ENCODE data around the gene BCL2L1.
A peak's percentile ranks its signal among the peaks of the same experiment; 100 is the strongest.
"Not testable (repeated sequence)": the region's sequence is repeated elsewhere in the genome, so short reads cannot be mapped to it uniquely, and the experiment has no call there.

Gene BCL2L1

GRCh38 chr20:31722257-31723068 lies at the start of gene BCL2L1:
Gene BCL2L1, minus strand, starts transcription at chr20:31722868. Its CDS starts 650 bp downstream, at chr20:31722218.
- DNase-seq: peak; percentile 89

DNA sequence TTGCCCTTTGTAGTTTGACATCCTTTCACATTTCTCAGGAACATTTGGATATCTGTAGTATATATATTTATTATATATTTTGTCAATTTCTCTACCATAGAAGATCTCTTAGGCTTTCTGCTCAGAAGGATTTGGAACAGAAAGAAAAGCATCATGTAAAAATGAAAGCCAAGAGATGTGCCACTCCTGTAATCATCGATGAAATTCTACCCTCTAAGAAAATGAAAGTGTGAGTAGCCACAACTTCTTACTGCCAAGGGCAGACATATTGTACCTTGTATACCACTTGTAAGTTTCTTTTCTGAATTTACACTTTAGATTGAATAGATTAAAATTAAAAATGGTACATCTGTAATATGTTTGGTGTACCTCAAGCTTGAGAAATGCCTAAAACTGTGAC lies 47.6 kb upstream of the BCL2L1 start:
- no peak for DNase-seq

GRCh38 chr20:31769681-31770080 lies 47.0 kb upstream of the BCL2L1 start:
- DNase-seq: no peak

GRCh38 chr20:31767805-31768204 lies 45.1 kb upstream of the BCL2L1 start:
- no peak for DNase-seq

DNA sequence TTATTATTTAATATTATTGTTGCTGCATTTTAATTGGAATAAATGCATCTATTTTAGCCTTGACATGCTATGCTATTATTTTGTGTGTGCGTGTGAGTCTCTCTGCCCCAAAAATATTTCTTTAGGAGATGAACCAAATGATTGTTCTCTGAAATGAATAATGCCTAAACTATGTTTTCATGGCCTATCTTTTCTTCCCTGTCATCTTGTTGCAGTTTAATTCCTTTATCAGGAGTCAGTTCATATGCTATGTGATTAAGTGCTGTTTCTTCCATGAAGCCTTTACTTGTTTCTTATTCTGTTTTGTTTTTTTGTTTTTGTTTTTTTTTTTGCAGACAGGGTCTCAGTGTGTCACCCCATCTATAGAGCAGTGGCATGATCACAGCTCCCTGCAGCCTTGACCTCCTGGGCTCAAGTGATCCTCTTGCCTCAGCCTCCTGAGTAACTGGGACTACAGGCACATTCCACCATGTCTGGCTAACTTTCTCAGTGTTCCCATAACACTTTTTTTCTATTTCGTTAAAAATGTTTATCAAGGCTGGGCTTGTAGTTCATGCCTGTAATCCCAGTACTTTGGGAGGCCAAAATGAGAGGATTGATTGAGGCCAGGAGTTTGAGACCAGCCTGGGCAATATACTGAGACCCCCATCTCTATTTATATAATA lies 42.1 kb upstream of the BCL2L1 start:
- DNase-seq: no peak

DNA sequence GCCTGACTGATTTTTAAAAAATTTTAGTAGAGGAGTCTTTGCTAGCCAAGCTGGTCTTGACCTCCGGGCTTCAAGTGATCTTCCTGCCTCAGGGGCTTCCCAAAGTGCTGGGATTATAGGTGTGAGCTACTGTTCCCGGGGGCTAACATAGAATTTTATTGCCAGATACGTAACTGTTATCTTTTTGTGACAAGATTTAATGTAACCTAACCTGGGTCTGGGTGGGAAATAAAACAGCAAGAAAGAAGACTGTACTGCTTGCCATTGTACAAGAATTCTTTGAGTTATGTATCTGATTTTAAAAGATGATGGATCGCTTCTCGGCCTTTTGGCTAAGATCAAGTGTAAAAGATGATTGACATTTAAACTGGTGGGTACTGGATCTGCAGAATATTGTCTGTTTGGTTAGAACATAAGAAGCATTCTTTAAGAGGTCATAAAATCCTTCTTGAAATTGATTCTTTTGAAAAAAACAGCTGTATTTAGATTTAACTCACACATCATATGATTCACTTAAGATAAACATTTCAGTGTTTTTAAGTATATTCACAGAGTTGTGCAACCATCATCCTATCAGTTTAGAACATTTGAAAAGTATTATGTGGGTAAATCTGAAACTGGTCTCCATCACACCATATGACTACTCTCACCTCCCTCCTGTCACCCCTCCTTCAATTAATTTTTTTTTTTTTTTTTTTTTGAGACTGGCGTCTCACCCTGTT lies 38.0 kb upstream of the BCL2L1 start:
- DNase-seq: no peak

- no peak for DNase-seq
Measured at GRCh38 chr20:31759836-31760518, 37.3 kb upstream of the BCL2L1 start.

GRCh38 chr20:31758991-31759390 lies 36.3 kb upstream of the BCL2L1 start:
- no peak for DNase-seq

- DNase-seq: no peak
Measured at GRCh38 chr20:31758521-31758920, 35.9 kb upstream of the BCL2L1 start.

GRCh38 chr20:31757254-31757653 lies 34.6 kb upstream of the BCL2L1 start:
- no peak for DNase-seq

GRCh38 chr20:31751126-31751525 lies 28.5 kb upstream of the BCL2L1 start:
- no peak for DNase-seq

- no peak for DNase-seq
Measured at GRCh38 chr20:31749223-31749622, 26.6 kb upstream of the BCL2L1 start.

DNA sequence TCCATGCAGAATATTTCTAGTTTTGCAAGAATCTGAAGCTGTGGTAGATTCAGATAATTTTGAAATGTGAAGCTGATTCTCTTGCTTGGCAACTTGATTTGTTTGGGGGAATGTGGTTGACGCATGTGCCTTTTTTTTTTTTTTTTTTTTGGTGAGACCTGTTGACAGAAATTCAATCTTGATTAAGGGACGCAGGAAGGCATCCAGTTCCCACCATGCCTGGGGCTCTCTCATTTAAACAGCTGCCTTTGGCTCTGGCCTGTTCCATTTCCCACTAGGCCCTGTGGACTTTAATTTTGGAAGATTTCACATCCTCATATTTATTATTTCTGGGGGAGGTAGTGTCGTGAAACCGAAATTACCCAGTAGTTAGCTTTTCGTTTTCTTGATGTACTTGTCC lies 25.0 kb upstream of the BCL2L1 start:
- DNase-seq: no peak

- DNase-seq: not testable (repeated sequence)
Measured at GRCh38 chr20:31747028-31747427, 24.4 kb upstream of the BCL2L1 start.

DNA sequence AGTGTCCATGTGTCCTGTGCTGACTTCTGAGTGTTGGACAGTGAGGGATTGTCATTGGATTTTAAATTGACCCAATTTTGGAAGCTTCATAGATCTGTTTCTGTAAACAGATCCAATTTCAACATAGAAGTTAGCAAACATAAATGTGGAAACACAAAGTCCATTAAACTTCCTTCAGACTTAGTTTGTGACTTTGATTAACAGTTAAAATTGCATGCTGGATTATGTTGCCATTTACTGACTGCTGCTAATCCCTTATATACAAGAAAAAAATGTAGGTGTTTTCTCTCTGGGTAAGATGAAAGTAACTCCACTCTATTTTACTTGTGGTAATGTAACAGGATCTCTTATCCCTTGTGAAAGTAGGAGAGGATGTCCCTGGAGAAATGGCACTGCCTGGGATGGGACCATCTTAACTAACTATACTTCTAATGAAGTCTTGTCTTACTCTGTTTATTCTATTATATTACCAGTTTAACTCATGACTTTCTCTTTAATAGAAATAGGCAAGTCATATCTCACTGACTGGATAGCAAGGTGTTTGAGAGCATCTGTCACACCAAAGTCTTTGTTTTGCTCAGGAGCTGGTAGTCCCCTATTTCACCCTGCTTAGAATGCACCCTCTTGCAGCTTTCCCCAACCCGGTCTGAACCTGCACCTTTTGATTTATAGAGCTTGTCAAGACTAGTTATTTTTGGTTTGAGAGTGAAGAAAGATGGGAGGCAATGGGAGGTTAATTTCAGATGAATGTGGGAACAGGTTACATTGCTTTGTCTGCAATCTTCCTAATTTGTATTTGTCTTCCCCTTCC lies 23.6 kb upstream of the BCL2L1 start:
- DNase-seq: no peak

GRCh38 chr20:31740656-31741323 lies 18.1 kb upstream of the BCL2L1 start:
- DNase-seq: no peak

DNA sequence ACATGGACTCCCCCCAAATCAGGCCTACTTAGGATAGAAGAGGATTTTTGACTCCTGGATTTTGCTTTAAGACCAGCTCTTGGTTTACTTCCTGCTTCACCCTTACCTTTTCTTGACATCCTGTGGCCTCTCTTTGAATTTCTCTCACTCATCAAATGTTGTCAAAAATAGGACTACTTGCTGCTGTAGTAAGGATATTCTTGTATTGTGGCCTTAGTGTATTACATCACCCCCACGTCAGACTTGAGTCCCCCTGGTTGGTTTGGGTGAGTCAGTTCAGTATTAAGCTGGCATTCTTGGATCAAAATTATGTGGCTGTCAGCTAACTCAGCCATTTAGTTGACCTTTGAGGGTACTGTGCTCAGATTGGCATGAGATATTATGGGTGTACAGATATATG lies 17.5 kb upstream of the BCL2L1 start:
- no peak for DNase-seq

- DNase-seq: no peak
Measured at GRCh38 chr20:31739550-31739977, 16.9 kb upstream of the BCL2L1 start.

- peak; percentile 99 for DNase-seq
Measured at GRCh38 chr20:31738729-31739549, 16.3 kb upstream of the BCL2L1 start, which contains the start of gene TPX2. Gene TPX2, plus strand, starts transcription at chr20:31739290. Its CDS starts 18,187 bp downstream, at chr20:31757477.

GRCh38 chr20:31731321-31731717 lies 8.7 kb upstream of the BCL2L1 start:
- no peak for DNase-seq
